ENCODE results near the gene TADA3. TPM values are rescaled to one million over a fixed set of nuclear protein-coding genes. Genes with fewer than 3 reads are reported as not detected.
"Not testable (repeated sequence)": the region's sequence is repeated elsewhere in the genome, so short reads cannot be mapped to it uniquely, and the experiment has no call there.

The TADA3 gene
- total RNA-seq, 1 donor from 2014 or later, result 69.6 TPM

- H3K4me3 Mint-ChIP-seq (ENCODE audit: unreplicated experiment), result no peak overlapping the region
- H3K4me1 Mint-ChIP-seq (ENCODE audit: low read depth), result peaks cover 11% of the 10 kb centered on the region
- DNase-seq (ENCODE audit: low spot score), result no peak
- peak overlapping the region; percentile 7 for H3K27ac Mint-ChIP-seq (ENCODE audit: unreplicated experiment)
- no peak for TF ChIP-seq CTCF (IDR thresholded peaks at IDR 0.05)
- no peaks in the 10 kb centered on the region for H3K27me3 Mint-ChIP-seq (ENCODE audit: low read depth)
- H3K36me3 Mint-ChIP-seq (ENCODE audit: low read depth), result peaks cover 10% of the 10 kb centered on the region
- no peaks in the 10 kb centered on the region for H3K9me3 Mint-ChIP-seq (ENCODE audit: low read depth)
Observed at GRCh38 chr3:9777694-9778021, 14.6 kb downstream of the TADA3 start.

- Mint-ChIP-seq H3K4me3 (ENCODE audit: unreplicated experiment) (no peak overlapping the region), H3K4me1 (ENCODE audit: low read depth) (peaks cover 11% of the 10 kb centered on the region), H3K9me3 (ENCODE audit: low read depth) (no peaks in the 10 kb centered on the region), H3K27me3 (ENCODE audit: low read depth) (no peaks in the 10 kb centered on the region), H3K27ac (ENCODE audit: unreplicated experiment) (no peak overlapping the region), H3K36me3 (ENCODE audit: low read depth) (peaks cover 7% of the 10 kb centered on the region)
- no peak for DNase-seq (ENCODE audit: low spot score)
- no peak for TF ChIP-seq CTCF (IDR thresholded peaks at IDR 0.05)
Observed at GRCh38 chr3:9776896-9777693, 15.2 kb downstream of the TADA3 start.

GRCh38 chr3:9771007-9771406 is 21.3 kb downstream of the TADA3 start:
- Mint-ChIP-seq H3K27ac (ENCODE audit: unreplicated experiment) (peak overlapping the region; percentile 68), H3K4me1 (ENCODE audit: low read depth) (peaks cover 39% of the 10 kb centered on the region), H3K4me3 (ENCODE audit: unreplicated experiment) (peak overlapping the region; percentile 82)
- H3K27me3 Mint-ChIP-seq (ENCODE audit: low read depth); H3K36me3 Mint-ChIP-seq (ENCODE audit: low read depth); H3K9me3 Mint-ChIP-seq (ENCODE audit: low read depth); DNase-seq (ENCODE audit: low spot score): not testable (repeated sequence)

GRCh38 chr3:9770276-9770812 is 21.9 kb downstream of the TADA3 start:
- Mint-ChIP-seq H3K4me3 (ENCODE audit: unreplicated experiment) (peak overlapping the region; percentile 82), H3K36me3 (ENCODE audit: low read depth) (peaks cover 2% of the 10 kb centered on the region), H3K27me3 (ENCODE audit: low read depth) (no peaks in the 10 kb centered on the region), H3K27ac (ENCODE audit: unreplicated experiment) (peak overlapping the region; percentile 65), H3K4me1 (ENCODE audit: low read depth) (peaks cover 39% of the 10 kb centered on the region), H3K9me3 (ENCODE audit: low read depth) (no peaks in the 10 kb centered on the region)
- no peak for TF ChIP-seq CTCF (IDR thresholded peaks at IDR 0.05)
- DNase-seq (ENCODE audit: low spot score), result no peak

- Mint-ChIP-seq H3K27me3 (ENCODE audit: low read depth) (no peaks in the 10 kb centered on the region), H3K4me3 (ENCODE audit: unreplicated experiment) (peak within 1 kb of the TSS; percentile 82), H3K9me3 (ENCODE audit: low read depth) (no peaks in the 10 kb centered on the region), H3K4me1 (ENCODE audit: low read depth) (peaks cover 39% of the 10 kb centered on the region), H3K36me3 (ENCODE audit: low read depth) (peaks cover 4% of the 10 kb centered on the region), H3K27ac (ENCODE audit: unreplicated experiment) (peak within 1 kb of the TSS; percentile 65)
- DNase-seq (ENCODE audit: low spot score), result no peak
- peak; percentile 11 for TF ChIP-seq CTCF (IDR thresholded peaks at IDR 0.05)
Observed at GRCh38 chr3:9769426-9770275, 22.6 kb downstream of the TADA3 start, which contains the start of gene CAMK1. Gene CAMK1 (minus strand): TSS chr3:9769947. CDS start chr3:9767749, 2,198 bp downstream.
